CD14-positive monocyte (primary cell): ENCODE data around the gene LIN28A. TPM values are rescaled to one million over a fixed set of nuclear protein-coding genes. Genes with fewer than 3 reads are reported as not detected.

Experiments
- DNase-seq, 3 donors: peaks; one replicate each; pipeline ENCODE4 v3.0.0-alpha.2; 2011 to 2022
- H2AFZ ChIP-seq: 2 replicates; pipeline ENCODE4 v1.6.0; 2012; ENCODE audit warnings: mild to moderate bottlenecking, low read depth, low read length, inconsistent platforms; ENCODE audit not compliant: insufficient read depth, poor library complexity, severe bottlenecking
- H3K27ac ChIP-seq, 2 donors: 1 replicate in 1 of 2; 2 replicates in 1 of 2; pipeline ENCODE4 v1.5.1; 2012 to 2013; ENCODE audit warnings: low read length in 2 of 2, control low read depth in 1 of 2, inconsistent platforms in 1 of 2, low read depth in 1 of 2, mild to moderate bottlenecking in 1 of 2
- H3K27me3 ChIP-seq, 2 donors: one replicate each; pipeline versions ENCODE4 v1.6.0 to v1.6.1; 2011 to 2013; ENCODE audit warnings: low read length in 2 of 2; ENCODE audit not compliant: control insufficient read depth in 2 of 2, insufficient read depth in 2 of 2
- H3K36me3 ChIP-seq, 2 donors: replicated peaks in 1 of 2; 1 replicate in 1 of 2; 2 replicates in 1 of 2; pipeline versions ENCODE4 v1.5.1 to v1.6.1; 2012 to 2013; ENCODE audit warnings: low read length in 2 of 2, control low read depth in 1 of 2, inconsistent platforms in 1 of 2, mild to moderate bottlenecking in 1 of 2; ENCODE audit not compliant: insufficient read depth in 2 of 2, control insufficient read depth in 1 of 2
- H3K4me1 ChIP-seq, 2 donors: 1 replicate in 1 of 2; 2 replicates in 1 of 2; pipeline versions ENCODE4 v1.5.1 to v1.6.1; 2012 to 2013; ENCODE audit warnings: low read length in 2 of 2, control low read depth in 1 of 2, inconsistent platforms in 1 of 2, mild to moderate bottlenecking in 1 of 2, moderate library complexity in 1 of 2; ENCODE audit not compliant: insufficient read depth in 2 of 2, control insufficient read depth in 1 of 2
- H3K4me2 ChIP-seq: replicated peaks from 2 replicates; pipeline ENCODE3; 2012; ENCODE audit warnings: low read length, moderate library complexity, mild to moderate bottlenecking; ENCODE audit not compliant: poor library complexity, severe bottlenecking; ENCODE audit errors: extremely low read depth
- H3K4me3 ChIP-seq, 3 experiments: fragments of 200-600 bp in 1 of 3; sonication (generic) in 1 of 3; replicated peaks in 1 of 3; 1 replicate in 2 of 3; 2 replicates in 1 of 3; pipeline ENCODE4 v1.5.1; 2011 to 2013; ENCODE audit warnings: low read length in 3 of 3, mild to moderate bottlenecking in 3 of 3, control low read depth in 2 of 3, low read depth in 2 of 3, inconsistent platforms in 1 of 3, moderate library complexity in 1 of 3
- H3K79me2 ChIP-seq: 2 replicates; pipeline ENCODE4 v1.6.0; 2012; ENCODE audit warnings: mild to moderate bottlenecking, control low read depth, inconsistent platforms, low read length, moderate library complexity; ENCODE audit not compliant: insufficient read depth
- H3K9ac ChIP-seq: 2 replicates; pipeline ENCODE4 v1.6.0; 2017; ENCODE audit warnings: low read length, mild to moderate bottlenecking; ENCODE audit not compliant: insufficient read depth, poor library complexity, severe bottlenecking
- H3K9me3 ChIP-seq, 2 donors: replicated peaks in 1 of 2; 1 replicate in 1 of 2; 2 replicates in 1 of 2; pipeline versions ENCODE4 v1.5.1 to v1.6.1; 2012 to 2013; ENCODE audit warnings: low read length in 2 of 2, control low read depth in 1 of 2; ENCODE audit not compliant: control insufficient read depth in 1 of 2, insufficient read depth in 1 of 2
- H4K20me1 ChIP-seq: 2 replicates; pipeline ENCODE4 v1.6.0; 2012; ENCODE audit warnings: mild to moderate bottlenecking, low read length, control low read depth, moderate library complexity; ENCODE audit not compliant: insufficient read depth
- H3K27ac Mint-ChIP-seq, 7 donors: one replicate each; pipeline ENCODE4 v1.8.0; 2020; ENCODE audit warnings: mild to moderate bottlenecking in 7 of 7, mixed read lengths in 7 of 7, moderate library complexity in 6 of 7, inconsistent platforms in 2 of 7
- H3K27me3 Mint-ChIP-seq, 3 donors: one replicate each; pipeline ENCODE4 v1.8.0; 2021 to 2022; ENCODE audit warnings: low read depth in 3 of 3, mild to moderate bottlenecking in 3 of 3, mixed read lengths in 3 of 3, moderate library complexity in 3 of 3, inconsistent platforms in 1 of 3
- H3K36me3 Mint-ChIP-seq, 2 donors: one replicate each; pipeline ENCODE4 v1.8.0; 2020; ENCODE audit warnings: mixed read lengths in 2 of 2, inconsistent platforms in 1 of 2, mild to moderate bottlenecking in 1 of 2
- H3K4me1 Mint-ChIP-seq: one replicate; pipeline ENCODE4 v1.8.0; 2020; ENCODE audit warnings: mild to moderate bottlenecking, mixed read lengths
- H3K4me3 Mint-ChIP-seq, 2 donors: one replicate each; pipeline ENCODE4 v1.8.0; 2020; ENCODE audit warnings: mild to moderate bottlenecking in 2 of 2, mixed read lengths in 2 of 2, moderate library complexity in 1 of 2
- H3K9me3 Mint-ChIP-seq, 7 donors: one replicate each; pipeline ENCODE4 v1.8.0; 2020 to 2022; ENCODE audit warnings: mixed read lengths in 7 of 7, mild to moderate bottlenecking in 6 of 7, moderate library complexity in 6 of 7, inconsistent platforms in 2 of 7
- WGBS: methylation state at CpG from one replicate; pipeline ENCODE4 v1.1.5; 2013; ENCODE audit warnings: missing lambda C conversion rate; ENCODE audit not compliant: insufficient coverage; 5-methylcytosine and 5-hydroxymethylcytosine counted together
- intact Hi-C, 2 donors: fragments of 100-400 bp; cut with micrococcal nuclease; formaldehyde crosslinking; loops; one replicate each; pipeline versions ENCODE4 v1.15.0 to v1.15.1; 2023
- polyA plus RNA-seq, 3 donors: library from polyadenylated mRNA; depleted of rRNA in 1 of 3; unstranded in 2 of 3; stranded (reverse) in 1 of 3; fragments of 300-500 nt in 2 of 3; fragments of >200 nt in 1 of 3; fragmentation: Illumina TruSeq in 2 of 3; gene quantifications; 1 replicate in 2 of 3; 2 replicates in 1 of 3; pipeline ENCODE4 v1.2.3, GENCODE V29; 2012 to 2021
- TF ChIP-seq, protein P1 (sequence below): fragments of 200-600 bp; IDR thresholded peaks from one replicate; pipeline ENCODE4 v1.8.0; 2022; ENCODE audit warnings: antibody characterized with exemption, mild to moderate bottlenecking

The LIN28A gene
- polyA plus RNA-seq, 3 donors: not detected

- Histone ChIP-seq H3K4me2 (peak overlapping the region; percentile 99), H3K27me3 (no peaks in the 10 kb centered on the region), H3K4me3 (peak overlapping the region; percentile 51 to 92 (median 81)), H3K79me2 (peaks cover 51% of the 10 kb centered on the region), H3K27ac (peak overlapping the region; percentile 86 to 90), H4K20me1 (peaks cover 78% of the 10 kb centered on the region), H3K9ac (peak overlapping the region; percentile 90), H2AFZ (peak overlapping the region; percentile 79), H3K9me3 (no peaks in the 10 kb centered on the region), H3K36me3 (peaks cover 32 to 52% of the 10 kb centered on the region in 2 donors), H3K4me1 (peaks cover 37 to 47% of the 10 kb centered on the region in 2 donors)
- peak; percentile 93 to 95 (median 93) for DNase-seq
- Mint-ChIP-seq H3K4me1 (peaks cover 52% of the 10 kb centered on the region), H3K27ac (peak overlapping the region; percentile 78 to 93 (median 87)), H3K27me3 (peaks cover 0 to 3% (median 0%) of the 10 kb centered on the region in 3 donors), H3K9me3 (no peaks in the 10 kb centered on the region), H3K4me3 (peak overlapping the region; percentile 93 to 96), H3K36me3 (peaks cover 45 to 59% of the 10 kb centered on the region in 2 donors)
- TF ChIP-seq, protein P1, sequence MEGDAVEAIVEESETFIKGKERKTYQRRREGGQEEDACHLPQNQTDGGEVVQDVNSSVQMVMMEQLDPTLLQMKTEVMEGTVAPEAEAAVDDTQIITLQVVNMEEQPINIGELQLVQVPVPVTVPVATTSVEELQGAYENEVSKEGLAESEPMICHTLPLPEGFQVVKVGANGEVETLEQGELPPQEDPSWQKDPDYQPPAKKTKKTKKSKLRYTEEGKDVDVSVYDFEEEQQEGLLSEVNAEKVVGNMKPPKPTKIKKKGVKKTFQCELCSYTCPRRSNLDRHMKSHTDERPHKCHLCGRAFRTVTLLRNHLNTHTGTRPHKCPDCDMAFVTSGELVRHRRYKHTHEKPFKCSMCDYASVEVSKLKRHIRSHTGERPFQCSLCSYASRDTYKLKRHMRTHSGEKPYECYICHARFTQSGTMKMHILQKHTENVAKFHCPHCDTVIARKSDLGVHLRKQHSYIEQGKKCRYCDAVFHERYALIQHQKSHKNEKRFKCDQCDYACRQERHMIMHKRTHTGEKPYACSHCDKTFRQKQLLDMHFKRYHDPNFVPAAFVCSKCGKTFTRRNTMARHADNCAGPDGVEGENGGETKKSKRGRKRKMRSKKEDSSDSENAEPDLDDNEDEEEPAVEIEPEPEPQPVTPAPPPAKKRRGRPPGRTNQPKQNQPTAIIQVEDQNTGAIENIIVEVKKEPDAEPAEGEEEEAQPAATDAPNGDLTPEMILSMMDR: no peak
- intact Hi-C loops: loop anchor here in 1 of 2 donors (2.0 kb wide), 2 partner anchors 28 to 40 kb away; partner anchors contain the start of gene DHDDS
- WGBS: 2% methylated on average over 52 of the region's 71 CpGs
Observed at GRCh38 chr1:26472901-26473845, 62.6 kb downstream of the LIN28A start.

DNA sequence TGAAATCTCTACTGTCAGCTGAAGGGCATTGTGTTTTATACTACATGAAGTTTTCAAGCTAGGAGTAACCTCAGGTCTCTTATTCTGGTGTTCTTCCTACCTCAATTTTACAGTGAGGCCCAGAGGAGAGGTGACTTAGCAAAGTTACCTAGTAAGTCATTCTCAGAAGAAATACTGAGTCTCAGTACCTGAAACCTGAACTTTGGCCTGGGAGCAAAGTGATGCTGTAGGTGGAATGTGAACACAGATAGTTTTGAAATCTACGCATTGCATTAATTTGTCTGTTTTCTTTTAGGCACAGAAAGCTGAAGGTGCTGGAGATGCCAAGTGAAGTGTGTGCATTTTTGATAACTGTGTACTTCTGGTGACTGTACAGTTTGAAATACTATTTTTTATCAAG, 64.2 kb downstream of the LIN28A start:
- Mint-ChIP-seq H3K4me3 (no peak overlapping the region), H3K36me3 (peaks cover 43 to 55% of the 10 kb centered on the region in 2 donors), H3K4me1 (peaks cover 43% of the 10 kb centered on the region), H3K27me3 (peaks cover 0 to 3% (median 0%) of the 10 kb centered on the region in 3 donors), H3K27ac (no peak overlapping the region), H3K9me3 (no peaks in the 10 kb centered on the region)
- Histone ChIP-seq H3K36me3 (peaks cover 38 to 52% of the 10 kb centered on the region in 2 donors), H3K4me2 (no peak overlapping the region), H3K4me1 (peaks cover 32 to 41% of the 10 kb centered on the region in 2 donors), H3K27me3 (no peaks in the 10 kb centered on the region), H4K20me1 (peaks cover 64% of the 10 kb centered on the region), H3K9ac (no peak overlapping the region), H3K9me3 (no peaks in the 10 kb centered on the region), H3K4me3 (no peak overlapping the region), H2AFZ (no peak overlapping the region), H3K79me2 (peaks cover 36% of the 10 kb centered on the region), H3K27ac (peak overlapping the region in 1 of 2 donors; percentile 86)
- TF ChIP-seq, protein P1: no peak
- DNase-seq: no peak
- intact Hi-C loops: no loop called here
- 100% methylated on average over 1 of the region's 1 CpG for WGBS
